K562 treated with DMSO at 1 percent for 48 hours (cell line): ENCODE results near the gene SNTA1. TPM values are rescaled to one million over a fixed set of nuclear protein-coding genes. Genes with fewer than 3 reads are reported as not detected.

ENCODE experiments used
- total RNA-seq: library from RNA; unstranded; fragments of 300-600 nt; gene quantifications from 2 replicates; pipeline ENCODE4 v1.2.3, GENCODE V29; 2022; ENCODE audit warnings: low replicate concordance; ENCODE audit errors: extremely low read depth

SNTA1 gene
- not detected in 2 replicates for total RNA-seq

GRCh38 chr20:33443512-33444239, at the start of gene SNTA1:
SNTA1 (minus strand) TSS chr20:33443763; CDS start chr20:33443620, 143 bp downstream.

GRCh38 chr20:33490023-33490933, 46.7 kb upstream of the SNTA1 start, which contains the start of gene CBFA2T2:
CBFA2T2 (plus strand) TSS chr20:33490096; CDS start chr20:33490268, 172 bp downstream.

GRCh38 chr20:33401184-33401920, 42.2 kb downstream of the SNTA1 start, which contains the start of gene CDK5RAP1:
CDK5RAP1 (minus strand) TSS chr20:33401519; CDS start chr20:33397064, 4,455 bp downstream.

Other genes starting within 250 kb of the SNTA1 start
- not detected in 2 replicates for gene BPIFA3, start 226.4 kb downstream of the SNTA1 start, total RNA-seq
- not detected in 2 replicates for gene BPIFA1, start 207.8 kb downstream of the SNTA1 start, total RNA-seq
- gene BPIFB1, start 160.5 kb downstream of the SNTA1 start, total RNA-seq, result not detected in 2 replicates
- not detected in 2 replicates for gene CDK5RAP1, start 42.2 kb downstream of the SNTA1 start, total RNA-seq
- gene CBFA2T2, start 46.3 kb upstream of the SNTA1 start, total RNA-seq, result not detected in 2 replicates
- gene C20orf144, start 218.6 kb upstream of the SNTA1 start, total RNA-seq, result not detected in 2 replicates
- not detected in 2 replicates for gene ACTL10, start 223.2 kb upstream of the SNTA1 start, total RNA-seq
- 311 TPM in 1 of 2 replicates, not detected in the other for gene NECAB3, start 230.7 kb upstream of the SNTA1 start, total RNA-seq
- not detected in 2 replicates for gene E2F1, start 242.6 kb upstream of the SNTA1 start, total RNA-seq